ENCODE results near the gene TBX20.

The TBX20 gene, protein sequence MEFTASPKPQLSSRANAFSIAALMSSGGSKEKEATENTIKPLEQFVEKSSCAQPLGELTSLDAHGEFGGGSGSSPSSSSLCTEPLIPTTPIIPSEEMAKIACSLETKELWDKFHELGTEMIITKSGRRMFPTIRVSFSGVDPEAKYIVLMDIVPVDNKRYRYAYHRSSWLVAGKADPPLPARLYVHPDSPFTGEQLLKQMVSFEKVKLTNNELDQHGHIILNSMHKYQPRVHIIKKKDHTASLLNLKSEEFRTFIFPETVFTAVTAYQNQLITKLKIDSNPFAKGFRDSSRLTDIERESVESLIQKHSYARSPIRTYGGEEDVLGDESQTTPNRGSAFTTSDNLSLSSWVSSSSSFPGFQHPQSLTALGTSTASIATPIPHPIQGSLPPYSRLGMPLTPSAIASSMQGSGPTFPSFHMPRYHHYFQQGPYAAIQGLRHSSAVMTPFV

GRCh38 chr7:35253710-35254495 lies at the start of gene TBX20:
Gene TBX20 (minus strand): TSS chr7:35254100. CDS start chr7:35253620, 480 bp downstream.
- H3K4me3 ChIP-seq (ENCODE audit: low read depth, low read length) = peak within 1 kb of the TSS; percentile 24; the same call in 1 of the 2 replicates
- no peak for TF ChIP-seq CTCF (IDR thresholded peaks at IDR 0.05; ENCODE audit: low read depth, low read length)

DNA sequence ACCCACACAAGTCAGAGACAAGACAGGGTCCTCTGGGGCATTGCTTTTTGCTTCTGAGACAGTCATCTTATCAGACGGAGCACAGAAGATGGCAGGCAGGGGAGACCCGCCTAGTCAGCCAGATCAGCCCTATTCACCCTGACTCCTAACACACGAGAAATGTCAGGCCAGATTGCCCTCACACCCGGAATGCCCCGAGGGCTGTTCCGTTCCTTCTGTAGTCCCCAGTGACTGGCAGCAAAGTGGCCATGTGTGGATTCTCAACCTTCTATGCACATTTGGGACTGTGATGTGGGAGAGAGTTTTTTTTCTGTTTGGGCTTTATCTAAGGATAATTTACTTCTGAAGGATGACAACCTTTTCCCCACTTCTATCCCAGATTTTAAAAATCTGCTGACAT lies 35.5 kb upstream of the TBX20 start:
- no peak for TF ChIP-seq CTCF (IDR thresholded peaks at IDR 0.05; ENCODE audit: low read depth, low read length)

DNA sequence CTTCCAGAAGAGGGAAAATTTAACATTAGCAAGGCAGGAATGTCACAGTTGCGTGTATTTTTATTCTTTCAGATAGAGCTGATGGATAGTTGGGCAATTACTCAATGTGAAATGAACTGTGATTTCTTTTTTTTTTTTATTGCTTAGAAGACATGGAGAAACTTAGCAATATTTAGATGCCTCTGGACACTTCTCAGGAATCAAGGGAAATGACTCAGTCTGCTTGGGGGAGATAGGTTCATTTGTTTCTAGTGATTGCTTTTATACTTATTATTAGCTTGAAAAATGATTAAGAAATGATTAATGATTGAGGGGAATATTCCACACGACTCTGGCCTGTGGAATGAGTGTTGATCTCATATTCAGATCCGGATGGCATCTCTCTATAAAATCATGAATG lies 33.1 kb upstream of the TBX20 start:
- no peak for TF ChIP-seq CTCF (IDR thresholded peaks at IDR 0.05; ENCODE audit: low read depth, low read length)

More for the DNA sequence above, 35.5 kb upstream of the TBX20 start:
- no peak overlapping the region for H3K4me3 ChIP-seq (ENCODE audit: low read depth, low read length)

DNA sequence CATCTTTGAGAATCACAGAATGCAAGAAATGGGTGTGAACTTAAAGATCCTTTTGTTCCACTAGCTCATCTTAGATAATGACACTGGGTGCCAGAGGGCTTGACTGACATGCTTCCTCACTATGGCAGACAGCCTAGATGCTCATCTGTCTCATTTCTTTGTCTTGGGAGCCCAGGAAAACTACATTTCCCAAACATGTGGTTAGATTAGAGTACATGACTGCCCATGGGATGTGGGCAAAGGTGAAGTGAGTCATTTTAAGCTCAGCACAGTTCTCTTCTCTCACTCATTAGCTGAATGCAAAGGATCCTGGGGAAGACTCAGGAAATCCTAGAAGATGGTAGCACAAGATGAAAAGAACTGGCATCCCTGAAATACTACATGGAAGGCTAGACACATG lies 32.5 kb upstream of the TBX20 start:
- no peak for TF ChIP-seq CTCF (IDR thresholded peaks at IDR 0.05; ENCODE audit: low read depth, low read length)
- no peak overlapping the region for H3K4me3 ChIP-seq (ENCODE audit: low read depth, low read length)

More for the DNA sequence above, 33.1 kb upstream of the TBX20 start:
- no peak overlapping the region for H3K4me3 ChIP-seq (ENCODE audit: low read depth, low read length)

- TF ChIP-seq CTCF (IDR thresholded peaks at IDR 0.05; ENCODE audit: low read depth, low read length) = no peak
- no peak overlapping the region for H3K4me3 ChIP-seq (ENCODE audit: low read depth, low read length)
These were observed 31.9 kb upstream of the TBX20 start for GRCh38 chr7:35285799-35286198.

GRCh38 chr7:35280902-35281301 lies 27.0 kb upstream of the TBX20 start:
- H3K4me3 ChIP-seq (ENCODE audit: low read depth, low read length) = no peak overlapping the region
- TF ChIP-seq CTCF (IDR thresholded peaks at IDR 0.05; ENCODE audit: low read depth, low read length) = no peak

- H3K4me3 ChIP-seq (ENCODE audit: low read depth, low read length) = no peak overlapping the region
- TF ChIP-seq CTCF (IDR thresholded peaks at IDR 0.05; ENCODE audit: low read depth, low read length) = no peak
These were observed 23.5 kb upstream of the TBX20 start for GRCh38 chr7:35277359-35277758.

All from WI38 (cell line).